Measurements from ENCODE around the gene KCNIP1.

The KCNIP1 gene

GRCh38 chr5:170748951-170749471 lies 245.2 kb downstream of the KCNIP1 start:
- no peak overlapping the region for H3K4me3 ChIP-seq (ENCODE audit: low read depth, low read length)
- TF ChIP-seq ZNF621 (tag by site-specific recombination; IDR thresholded peaks at IDR 0.05) (no peak), ZNF501 (tag by site-specific recombination; IDR thresholded peaks at IDR 0.05) (no peak), GLI2 (tag by site-specific recombination; IDR thresholded peaks at IDR 0.05; ENCODE audit: borderline replicate concordance, low read depth) (no peak), ZNF37A (tag by site-specific recombination; IDR thresholded peaks at IDR 0.05) (no peak), KLF7 (tag by site-specific recombination; IDR thresholded peaks at IDR 0.05; ENCODE audit: borderline replicate concordance) (no peak), MYNN (tag by site-specific recombination; IDR thresholded peaks at IDR 0.05; ENCODE audit: borderline replicate concordance) (no peak), BCL6B (tag by site-specific recombination; IDR thresholded peaks at IDR 0.05) (no peak), ZNF571 (tag by site-specific recombination; IDR thresholded peaks at IDR 0.05) (no peak), ZNF555 (tag by site-specific recombination; conservative IDR thresholded peaks at IDR 0.05) (no peak)
- H3K27ac ChIP-seq (ENCODE audit: extremely low read depth, low read depth, low read length): no peak overlapping the region
- ChIA-PET POLR2A (interaction anchor here (1.5 kb wide), 1 partner anchor 42 kb away, joined by 3 read pairs; no protein-coding TSS in a partner anchor), CTCF (interaction anchor here (0.7 to 11.4 kb wide), 4 partner anchors 11 to 43 kb away, joined by 3 to 253 read pairs (median 4); no protein-coding TSS in a partner anchor)
- no peaks in the 10 kb centered on the region for H3K36me3 ChIP-seq (ENCODE audit: control insufficient read depth in 2 of 2, insufficient read depth in 1 of 2, low read length in 2 of 2)
- H3K9me3 ChIP-seq (ENCODE audit: control insufficient read depth, insufficient read depth, low read depth, low read length): no peaks in the 10 kb centered on the region
- H3K4me1 ChIP-seq (ENCODE audit: control insufficient read depth, insufficient read depth, low read length): no peaks in the 10 kb centered on the region

- Histone ChIP-seq H3K4me1 (ENCODE audit: control insufficient read depth, insufficient read depth, low read length) (no peaks in the 10 kb centered on the region), H3K36me3 (ENCODE audit: control insufficient read depth in 2 of 2, insufficient read depth in 1 of 2, low read length in 2 of 2) (no peaks in the 10 kb centered on the region), H3K27ac (ENCODE audit: extremely low read depth, low read depth, low read length) (no peak overlapping the region), H3K4me3 (ENCODE audit: low read depth, low read length) (no peak overlapping the region), H3K9me3 (ENCODE audit: control insufficient read depth, insufficient read depth, low read depth, low read length) (no peaks in the 10 kb centered on the region)
- ChIA-PET POLR2A (no interaction called here), CTCF (interaction anchor here (0.6 to 11.4 kb wide), 2 partner anchors 42 to 731 kb away, joined by 4 to 253 read pairs; no protein-coding TSS in a partner anchor)
- TF ChIP-seq MYNN (tag by site-specific recombination; IDR thresholded peaks at IDR 0.05; ENCODE audit: borderline replicate concordance) (no peak), KLF7 (tag by site-specific recombination; IDR thresholded peaks at IDR 0.05; ENCODE audit: borderline replicate concordance) (no peak), ZNF510 (tag by site-specific recombination; IDR thresholded peaks at IDR 0.05; ENCODE audit: insufficient replicate concordance) (no peak), SP7 (tag by site-specific recombination; IDR thresholded peaks at IDR 0.05) (no peak), ZBTB26 (tag by site-specific recombination; optimal IDR thresholded peaks at IDR 0.05) (no peak), SCRT2 (tag by site-specific recombination; IDR thresholded peaks at IDR 0.05) (no peak), ZFP3 (tag by site-specific recombination; IDR thresholded peaks at IDR 0.05; ENCODE audit: low read depth) (no peak), ZFP37 (tag by site-specific recombination; IDR thresholded peaks at IDR 0.05) (no peak), ZFP69B (tag by site-specific recombination; IDR thresholded peaks at IDR 0.05) (no peak), ZNF37A (tag by site-specific recombination; IDR thresholded peaks at IDR 0.05) (no peak), ZNF624 (tag by site-specific recombination; IDR thresholded peaks at IDR 0.05) (no peak), ZBTB20 (tag by site-specific recombination; IDR thresholded peaks at IDR 0.05) (no peak), ZNF639 (tag by site-specific recombination; IDR thresholded peaks at IDR 0.05) (no peak), ZNF585B (tag by site-specific recombination; IDR thresholded peaks at IDR 0.05) (no peak), ZNF792 (tag by site-specific recombination; IDR thresholded peaks at IDR 0.05) (no peak), BCL11B (tag by site-specific recombination; IDR thresholded peaks at IDR 0.05; ENCODE audit: low read depth) (no peak), ZNF416 (tag by site-specific recombination; IDR thresholded peaks at IDR 0.05) (no peak), ZNF132 (tag by site-specific recombination; IDR thresholded peaks at IDR 0.05; ENCODE audit: borderline replicate concordance) (no peak), ZNF621 (tag by site-specific recombination; IDR thresholded peaks at IDR 0.05) (no peak)
Measured at GRCh38 chr5:170749911-170750431, 246.2 kb downstream of the KCNIP1 start.

Measured in HEK293 (cell line).